CD4-positive, CD25-positive, alpha-beta regulatory T cell (primary cell): Measurements from ENCODE around the gene ANXA3. TPM values are rescaled to one million over a fixed set of nuclear protein-coding genes. Genes with fewer than 3 reads are reported as not detected.
A peak's percentile ranks its signal among the peaks of the same experiment; 100 is the strongest.

Experiments
- ATAC-seq, 2 donors: fragments of 150-1000 bp; cut with Tn5 transposase; one replicate each; pipeline ENCODE4 v1.10.0; 2021; ENCODE audit warnings: low read depth in 2 of 2, moderate number of reproducible peaks in 2 of 2, moderate library complexity in 1 of 2
- DNase-seq, 3 donors: peaks; one replicate each; pipeline versions ENCODE4 v3.0.0 to v3.0.0-alpha.2; 2012 to 2022; ENCODE audit warnings: mixed read lengths in 1 of 3
- H3K27ac ChIP-seq: one replicate; pipeline ENCODE4 v1.7.0; 2013; ENCODE audit warnings: mild to moderate bottlenecking, low read length; ENCODE audit not compliant: insufficient read depth, poor library complexity, severe bottlenecking
- H3K27me3 ChIP-seq: one replicate; pipeline ENCODE4 v1.7.0; 2013; ENCODE audit warnings: low read length; ENCODE audit not compliant: control insufficient read depth, insufficient read depth
- H3K36me3 ChIP-seq: one replicate; pipeline ENCODE4 v1.7.0; 2013; ENCODE audit warnings: mild to moderate bottlenecking, low read length, moderate library complexity; ENCODE audit not compliant: control insufficient read depth, insufficient read depth
- H3K4me1 ChIP-seq: 2 replicates; pipeline ENCODE4 v1.7.0; 2013; ENCODE audit warnings: mild to moderate bottlenecking, low read length; ENCODE audit not compliant: insufficient read depth, control insufficient read depth, poor library complexity, severe bottlenecking
- H3K4me3 ChIP-seq: one replicate; pipeline ENCODE4 v1.7.0; 2013; ENCODE audit warnings: low read depth, mild to moderate bottlenecking, low read length, moderate library complexity
- H3K9me3 ChIP-seq, 2 experiments: 1 replicate in 1 of 2; 2 replicates in 1 of 2; pipeline ENCODE4 v1.7.0; 2013; ENCODE audit warnings: low read length in 2 of 2, mild to moderate bottlenecking in 1 of 2, moderate library complexity in 1 of 2; ENCODE audit not compliant: control insufficient read depth in 2 of 2
- H3K27ac Mint-ChIP-seq, 3 donors: one replicate each; pipeline ENCODE4 v1.8.0; 2020 to 2022; ENCODE audit warnings: mild to moderate bottlenecking in 3 of 3, mixed read lengths in 3 of 3, moderate library complexity in 2 of 3
- H3K27me3 Mint-ChIP-seq: one replicate; pipeline ENCODE4 v1.8.0; 2022; ENCODE audit warnings: mild to moderate bottlenecking, mixed read lengths
- H3K36me3 Mint-ChIP-seq: one replicate; pipeline ENCODE4 v1.8.0; 2020; ENCODE audit warnings: mixed read lengths
- H3K4me1 Mint-ChIP-seq, 4 donors: one replicate each; pipeline ENCODE4 v1.8.0; 2020 to 2022; ENCODE audit warnings: mixed read lengths in 4 of 4, mild to moderate bottlenecking in 1 of 4
- H3K4me3 Mint-ChIP-seq, 4 donors: one replicate each; pipeline ENCODE4 v1.8.0; 2020 to 2022; ENCODE audit warnings: mild to moderate bottlenecking in 4 of 4, mixed read lengths in 4 of 4, moderate library complexity in 3 of 4
- H3K9me3 Mint-ChIP-seq, 7 donors: one replicate each; pipeline ENCODE4 v1.8.0; 2020 to 2022; ENCODE audit warnings: mixed read lengths in 7 of 7, mild to moderate bottlenecking in 3 of 7, moderate library complexity in 2 of 7
- polyA plus RNA-seq, 4 donors: library from polyadenylated mRNA; unstranded; fragments of 300-500 nt; fragmentation: Illumina TruSeq; gene quantifications; one replicate each; pipeline ENCODE4 v1.2.3, GENCODE V29; 2021
- total RNA-seq: library from RNA; stranded (reverse); gene quantifications from one replicate; pipeline ENCODE4 v1.2.3, GENCODE V29; 2022

Gene ANXA3
- total and polyA plus RNA-seq, 5 donors from 2014 or later: not detected

GRCh38 chr4:78644744-78645330, 93.3 kb downstream of the ANXA3 start:
- H3K9me3 ChIP-seq: no peaks in the 10 kb centered on the region
- DNase-seq (peak; percentile 11 to 69 (median 13)), ATAC-seq (peak; percentile 82 to 89)
- H3K4me1 ChIP-seq: no peaks in the 10 kb centered on the region
- peaks cover 3% of the 10 kb centered on the region for H3K27me3 ChIP-seq
- Mint-ChIP-seq H3K9me3 (no peaks in the 10 kb centered on the region), H3K4me1 (no peaks in the 10 kb centered on the region), H3K36me3 (no peaks in the 10 kb centered on the region), H3K27ac (no peak overlapping the region), H3K4me3 (no peak overlapping the region), H3K27me3 (peaks cover 10% of the 10 kb centered on the region)
- no peak overlapping the region for H3K4me3 ChIP-seq
- H3K36me3 ChIP-seq: no peaks in the 10 kb centered on the region
- H3K27ac ChIP-seq: no peak overlapping the region

GRCh38 chr4:78645853-78646757, 94.5 kb downstream of the ANXA3 start:
- Histone ChIP-seq H3K27me3 (peaks cover 3% of the 10 kb centered on the region), H3K4me1 (no peaks in the 10 kb centered on the region), H3K4me3 (no peak overlapping the region), H3K9me3 (no peaks in the 10 kb centered on the region), H3K27ac (no peak overlapping the region), H3K36me3 (no peaks in the 10 kb centered on the region)
- no peak overlapping the region for H3K27ac Mint-ChIP-seq
- H3K9me3 Mint-ChIP-seq: no peaks in the 10 kb centered on the region
- no peak overlapping the region for H3K4me3 Mint-ChIP-seq
- H3K4me1 Mint-ChIP-seq: no peaks in the 10 kb centered on the region
- no peaks in the 10 kb centered on the region for H3K36me3 Mint-ChIP-seq
- ATAC-seq: no peak
- peaks cover 12% of the 10 kb centered on the region for H3K27me3 Mint-ChIP-seq
- no peak for DNase-seq

GRCh38 chr4:78647272-78647671, 95.7 kb downstream of the ANXA3 start:
- Mint-ChIP-seq H3K27ac (no peak overlapping the region), H3K36me3 (no peaks in the 10 kb centered on the region), H3K4me1 (no peaks in the 10 kb centered on the region), H3K4me3 (no peak overlapping the region), H3K27me3 (peaks cover 12% of the 10 kb centered on the region), H3K9me3 (no peaks in the 10 kb centered on the region)
- no peak for ATAC-seq
- no peak overlapping the region for H3K4me3 ChIP-seq
- H3K9me3 ChIP-seq: no peaks in the 10 kb centered on the region
- H3K4me1 ChIP-seq: no peaks in the 10 kb centered on the region
- no peaks in the 10 kb centered on the region for H3K36me3 ChIP-seq
- H3K27me3 ChIP-seq: peaks cover 3% of the 10 kb centered on the region
- no peak overlapping the region for H3K27ac ChIP-seq
- DNase-seq: no peak

- no peak for ATAC-seq
- Histone ChIP-seq H3K27me3 (peaks cover 4% of the 10 kb centered on the region), H3K4me3 (no peak overlapping the region), H3K4me1 (no peaks in the 10 kb centered on the region), H3K36me3 (no peaks in the 10 kb centered on the region), H3K27ac (no peak overlapping the region), H3K9me3 (no peaks in the 10 kb centered on the region)
- no peak overlapping the region for H3K27ac Mint-ChIP-seq
- no peaks in the 10 kb centered on the region for H3K36me3 Mint-ChIP-seq
- H3K27me3 Mint-ChIP-seq: peaks cover 16% of the 10 kb centered on the region
- no peak overlapping the region for H3K4me3 Mint-ChIP-seq
- DNase-seq: no peak
- H3K9me3 Mint-ChIP-seq: peaks cover 0 to 1% (median 0%) of the 10 kb centered on the region in 7 donors
- no peaks in the 10 kb centered on the region for H3K4me1 Mint-ChIP-seq
Measured at GRCh38 chr4:78648640-78649363, 97.2 kb downstream of the ANXA3 start.

GRCh38 chr4:78650106-78651024, 98.8 kb downstream of the ANXA3 start:
- no peaks in the 10 kb centered on the region for H3K36me3 Mint-ChIP-seq
- H3K4me1 Mint-ChIP-seq: no peaks in the 10 kb centered on the region
- Histone ChIP-seq H3K36me3 (no peaks in the 10 kb centered on the region), H3K9me3 (no peaks in the 10 kb centered on the region), H3K27me3 (peaks cover 4% of the 10 kb centered on the region), H3K4me1 (no peaks in the 10 kb centered on the region), H3K4me3 (no peak overlapping the region), H3K27ac (no peak overlapping the region)
- H3K27ac Mint-ChIP-seq: no peak overlapping the region
- ATAC-seq (no peak), DNase-seq (no peak)
- no peak overlapping the region for H3K4me3 Mint-ChIP-seq
- peaks cover 15% of the 10 kb centered on the region for H3K27me3 Mint-ChIP-seq
- peaks cover 0 to 1% (median 0%) of the 10 kb centered on the region in 7 donors for H3K9me3 Mint-ChIP-seq

- Histone ChIP-seq H3K27me3 (peaks cover 4% of the 10 kb centered on the region), H3K36me3 (no peaks in the 10 kb centered on the region), H3K27ac (no peak overlapping the region), H3K9me3 (no peaks in the 10 kb centered on the region), H3K4me1 (no peaks in the 10 kb centered on the region), H3K4me3 (no peak overlapping the region)
- DNase-seq (no peak), ATAC-seq (no peak)
- Mint-ChIP-seq H3K27me3 (peaks cover 12% of the 10 kb centered on the region), H3K36me3 (no peaks in the 10 kb centered on the region), H3K4me1 (peaks cover 0 to 2% (median 0%) of the 10 kb centered on the region in 4 donors), H3K27ac (no peak overlapping the region), H3K4me3 (no peak overlapping the region), H3K9me3 (peaks cover 0 to 1% (median 0%) of the 10 kb centered on the region in 7 donors)
Measured at GRCh38 chr4:78651250-78651860, 99.8 kb downstream of the ANXA3 start.
